ENCODE measurements around the gene OSER1.
"Not testable (repeated sequence)": the region's sequence is repeated elsewhere in the genome, so short reads cannot be mapped to it uniquely, and the experiment has no call there.

The OSER1 gene

DNA sequence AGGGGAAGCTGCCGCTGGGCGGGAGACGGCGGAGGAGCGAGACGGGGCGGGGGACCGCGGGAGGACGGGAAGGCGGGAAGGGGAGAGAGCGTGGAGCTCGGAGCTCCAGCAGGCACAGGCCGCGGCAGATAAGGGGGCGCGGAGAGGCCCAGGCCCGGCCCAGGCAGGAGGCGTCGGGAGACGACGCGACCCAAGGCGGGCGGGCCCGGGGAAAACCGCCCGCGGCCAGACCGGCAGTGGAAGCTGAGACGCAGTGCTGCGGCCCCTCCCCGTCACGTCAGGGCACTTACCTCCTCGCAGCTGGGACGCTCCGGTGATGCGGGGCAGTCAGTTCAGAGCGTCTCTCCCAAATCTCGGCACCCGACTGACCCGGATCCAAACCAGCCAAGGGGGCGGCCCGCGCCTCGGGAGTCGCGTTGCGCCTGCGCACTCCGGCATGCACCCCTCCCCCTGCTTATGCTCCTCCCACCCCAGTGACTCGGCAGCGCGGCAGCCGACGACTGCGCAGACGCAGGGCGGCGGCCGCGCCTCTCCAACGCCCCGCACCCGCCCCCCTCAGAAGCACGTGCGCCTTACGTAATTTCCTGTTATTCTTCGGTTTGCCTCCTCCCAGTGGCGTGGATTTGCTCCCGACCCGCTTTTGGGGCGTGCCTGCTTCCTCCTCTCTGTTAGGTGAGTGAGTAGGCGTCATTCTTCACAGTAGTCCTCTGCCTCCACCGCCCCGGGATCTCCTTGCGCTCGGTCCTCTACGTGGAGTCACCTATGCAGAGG lies at the start of gene OSER1:
Gene OSER1, minus strand, starts transcription at position 366 of the 771 bp plus-strand sequence. CDS start 3,814 bp downstream, outside the sequence.
- DNase-seq (ENCODE audit: low spot score) = peak; percentile 99

DNA sequence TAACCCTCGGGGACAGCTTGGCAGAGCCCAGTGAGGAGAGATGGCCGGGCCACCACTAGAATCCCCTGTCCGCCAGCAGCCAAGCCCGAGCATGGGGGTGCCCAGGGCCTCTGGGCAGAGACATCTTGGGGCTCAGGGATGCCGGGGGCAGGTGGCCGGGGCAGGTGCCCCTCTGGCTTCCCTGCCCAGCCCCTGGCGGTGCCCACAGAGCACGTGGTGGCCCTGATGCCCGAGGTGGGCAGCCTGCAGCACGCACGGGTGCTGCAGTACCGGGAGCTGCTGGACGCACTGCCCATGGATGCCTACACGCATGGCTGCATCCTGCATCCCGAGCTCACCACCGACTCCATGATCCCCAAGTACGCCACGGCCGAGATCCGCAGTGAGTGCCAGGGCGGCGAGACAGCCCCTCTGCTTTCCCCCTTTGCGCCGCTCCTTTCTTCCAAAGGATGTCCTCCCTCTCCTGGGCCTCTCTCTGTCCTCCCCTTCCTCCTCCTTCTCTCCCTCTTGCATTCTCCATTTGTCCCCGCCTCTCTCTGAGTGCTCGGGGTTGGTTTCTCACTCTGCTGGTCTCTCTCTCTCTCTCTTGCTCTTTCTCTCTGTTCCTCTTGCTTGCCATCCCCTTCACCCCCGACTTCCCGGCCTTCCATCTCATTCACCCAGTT lies 47.8 kb upstream of the OSER1 start:
- no peak for DNase-seq (ENCODE audit: low spot score)

DNA sequence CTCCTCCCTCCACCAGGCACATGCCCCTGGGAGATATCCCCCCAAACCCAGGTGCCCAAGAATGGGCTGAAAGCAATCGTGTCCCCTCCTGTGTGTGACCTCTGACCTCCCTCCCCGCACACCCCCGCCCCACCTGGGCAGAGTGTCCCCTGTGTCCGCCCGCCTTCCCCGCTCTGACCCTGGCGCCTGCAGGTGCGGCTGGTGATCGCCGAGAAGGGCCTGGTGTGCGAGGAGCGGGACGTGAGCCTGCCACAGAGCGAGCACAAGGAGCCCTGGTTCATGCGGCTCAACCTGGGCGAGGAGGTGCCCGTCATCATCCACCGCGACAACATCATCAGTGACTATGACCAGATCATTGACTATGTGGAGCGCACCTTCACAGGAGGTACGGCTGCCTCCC lies 46.4 kb upstream of the OSER1 start:
- DNase-seq (ENCODE audit: low spot score) = no peak

DNA sequence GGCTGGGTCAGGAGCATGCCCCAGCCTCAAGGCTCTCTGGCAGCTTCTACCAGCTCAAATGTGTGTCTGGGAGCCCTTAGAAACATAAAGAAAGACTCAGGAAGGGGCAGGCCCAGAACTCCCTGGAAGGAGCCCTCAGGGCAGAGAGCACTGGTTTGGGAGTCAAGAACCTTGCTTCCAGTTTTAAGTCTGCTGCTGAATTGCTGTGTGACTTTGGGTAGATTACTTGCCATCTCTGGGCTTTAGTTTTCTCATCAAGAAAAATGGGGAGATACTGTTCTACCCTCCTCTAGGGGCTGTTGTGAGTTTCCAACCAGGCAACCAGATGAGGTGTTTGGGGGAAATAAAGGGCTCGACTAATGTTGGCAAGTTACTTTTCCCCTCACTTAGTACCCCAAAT lies 45.4 kb upstream of the OSER1 start:
- DNase-seq (ENCODE audit: low spot score) = no peak

DNA sequence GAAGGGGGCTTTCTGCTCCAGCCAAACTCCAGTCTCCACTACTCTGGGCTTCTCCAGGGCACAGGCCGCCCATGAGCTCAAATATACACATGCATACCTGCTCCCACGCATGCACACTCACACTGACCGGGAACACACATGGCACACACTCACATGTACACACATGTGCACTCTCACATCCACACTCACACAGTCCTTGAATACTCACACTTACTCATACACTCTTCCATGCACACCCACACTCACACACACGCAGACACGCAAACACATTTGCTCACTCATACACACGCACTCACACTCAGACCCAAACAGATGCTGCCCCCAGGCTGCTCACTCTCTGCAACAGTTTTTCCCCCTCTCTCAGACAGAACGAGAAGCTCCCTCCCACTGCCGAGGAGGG lies 43.5 kb upstream of the OSER1 start:
- no peak for DNase-seq (ENCODE audit: low spot score)

DNA sequence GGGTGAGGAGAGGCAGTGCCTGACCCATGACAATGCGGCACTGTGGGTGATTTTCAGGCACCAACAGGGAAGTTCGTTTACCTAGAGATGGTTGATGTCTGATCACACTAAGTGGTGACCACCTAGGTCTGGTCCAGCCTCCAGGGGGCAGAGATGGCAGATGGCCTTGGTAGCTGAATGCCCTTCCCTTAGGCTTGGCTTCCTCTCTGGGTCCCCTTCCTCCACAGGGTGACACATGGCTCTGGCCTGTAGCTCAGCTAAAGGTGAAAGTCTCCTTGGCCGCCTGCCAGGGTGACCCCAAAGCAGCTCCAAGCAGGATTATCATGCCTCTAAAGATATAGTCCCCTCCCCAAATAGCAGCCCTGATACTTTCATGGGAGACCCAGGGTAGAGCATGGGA lies 43.0 kb upstream of the OSER1 start:
- DNase-seq (ENCODE audit: low spot score) = no peak

DNA sequence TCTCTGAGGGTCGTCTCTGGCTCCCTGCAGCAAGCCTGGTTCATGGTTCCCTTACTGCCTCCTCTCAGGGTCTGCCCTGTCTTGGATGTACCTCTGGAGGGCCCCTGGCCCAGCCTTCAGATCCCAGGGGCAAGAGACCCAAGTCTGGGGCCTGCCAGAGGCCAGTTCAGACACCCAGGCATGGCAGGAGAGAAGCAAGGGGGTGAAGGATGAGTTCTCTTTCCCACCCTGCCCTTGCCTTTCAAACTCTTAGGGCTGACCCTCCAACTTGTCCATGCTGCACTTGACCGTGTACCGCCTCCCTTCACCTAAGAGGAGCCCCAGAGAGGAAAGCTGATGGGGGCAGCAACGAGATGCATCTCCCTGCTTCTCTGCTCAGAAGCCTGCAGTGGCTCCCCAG lies 40.7 kb upstream of the OSER1 start:
- no peak for DNase-seq (ENCODE audit: low spot score)

DNA sequence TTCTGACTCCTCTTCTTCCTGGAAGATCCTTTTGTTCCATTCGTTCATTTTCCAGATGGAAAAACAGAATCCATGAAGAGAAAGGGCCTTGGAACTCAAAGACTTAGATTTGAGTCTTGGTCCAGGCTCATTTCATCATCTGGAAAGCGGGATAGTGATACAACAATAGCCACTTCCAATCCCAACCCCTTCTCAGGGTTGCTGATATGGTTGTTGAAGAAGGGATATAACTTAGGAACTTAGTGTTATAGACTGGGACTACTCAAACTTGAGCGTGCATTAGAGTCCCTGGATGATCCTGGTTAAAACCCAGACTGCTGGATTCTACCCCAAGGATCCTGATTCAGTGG lies 37.8 kb upstream of the OSER1 start:
- no peak for DNase-seq (ENCODE audit: low spot score)

DNA sequence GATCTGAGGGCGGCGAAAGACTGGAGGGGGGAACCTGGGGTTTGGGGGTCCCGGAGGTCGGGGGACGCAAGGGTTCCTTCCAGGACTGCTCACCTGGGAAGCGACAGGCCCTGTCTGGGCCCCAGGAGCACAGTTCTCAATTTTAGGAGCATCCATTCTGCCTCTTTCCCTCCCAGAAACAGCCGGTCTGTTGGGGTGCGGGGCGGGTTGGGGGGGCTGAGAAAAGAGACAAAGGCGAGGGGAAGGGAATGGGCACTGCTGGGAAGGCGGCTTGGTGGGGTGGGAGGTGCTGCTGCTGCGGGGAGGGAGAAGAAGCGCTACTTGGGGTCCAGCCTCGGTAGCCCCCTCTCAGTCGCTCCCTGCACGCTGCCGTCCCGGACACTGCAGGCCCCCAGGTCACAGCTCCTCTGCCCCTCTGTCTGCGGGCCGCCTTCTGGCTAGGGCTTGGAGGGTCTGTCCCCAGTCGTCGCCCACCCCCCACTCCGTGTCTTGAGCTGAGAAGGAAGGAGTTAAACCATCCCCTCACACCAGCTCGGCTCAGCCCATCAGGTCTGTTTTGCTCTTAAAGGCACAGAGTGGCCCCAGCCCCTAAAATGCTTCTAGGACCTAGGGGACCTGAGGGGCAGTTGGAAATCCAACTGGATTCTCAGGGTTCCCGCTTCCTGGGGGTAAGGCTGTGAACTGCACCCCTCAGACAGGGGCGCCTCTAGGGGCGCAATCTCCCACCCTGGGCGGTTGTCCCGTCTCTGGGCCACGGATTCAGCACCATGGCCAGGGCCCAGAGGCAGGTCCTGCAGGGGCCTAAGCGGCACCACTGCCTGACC lies 37.2 kb upstream of the OSER1 start:
- DNase-seq (ENCODE audit: low spot score) = peak; percentile 52

DNA sequence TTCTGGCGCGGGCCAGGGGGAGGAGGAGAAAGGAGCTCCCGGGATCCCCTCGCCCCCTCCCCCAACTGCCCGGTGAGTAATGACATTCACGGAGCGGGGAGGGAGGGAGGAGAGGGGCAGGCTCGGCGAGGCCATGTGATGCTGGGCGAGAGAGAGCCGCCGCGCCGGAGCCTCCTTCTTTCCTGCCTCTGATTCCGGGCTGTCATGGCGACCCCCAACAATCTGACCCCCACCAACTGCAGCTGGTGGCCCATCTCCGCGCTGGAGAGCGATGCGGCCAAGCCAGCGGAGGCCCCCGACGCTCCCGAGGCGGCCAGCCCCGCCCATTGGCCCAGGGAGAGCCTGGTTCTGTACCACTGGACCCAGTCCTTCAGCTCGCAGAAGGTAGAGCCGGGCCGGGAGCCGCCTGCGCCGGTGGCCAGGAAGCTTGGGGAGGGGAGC lies 36.6 kb upstream of the OSER1 start, which contains the start of gene GDAP1L1:
Gene GDAP1L1, plus strand, starts transcription at position 178 of the 441 bp plus-strand sequence. Its CDS starts 27 bp downstream, at position 205.
- DNase-seq (ENCODE audit: low spot score) = no peak

DNA sequence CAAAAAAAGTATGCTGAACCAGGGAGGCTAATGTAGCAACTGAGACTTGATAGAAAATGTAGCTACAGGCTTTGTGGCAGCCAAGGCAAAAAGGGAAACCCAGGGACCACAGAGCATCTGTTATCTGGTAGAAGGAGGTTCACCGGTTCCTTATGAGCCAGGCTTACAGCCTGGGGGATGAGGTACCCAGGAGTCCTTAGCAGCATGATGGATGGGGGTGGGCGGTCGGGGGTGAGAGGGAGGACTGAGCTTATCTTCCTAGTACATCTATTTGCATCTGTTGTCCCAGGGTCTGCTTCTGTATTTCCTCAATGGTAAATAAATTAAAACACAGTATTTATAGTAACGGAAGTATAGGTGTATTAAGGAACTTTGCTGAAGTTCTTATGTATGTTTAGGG lies 35.4 kb upstream of the OSER1 start:
- DNase-seq (ENCODE audit: low spot score) = no peak

DNA sequence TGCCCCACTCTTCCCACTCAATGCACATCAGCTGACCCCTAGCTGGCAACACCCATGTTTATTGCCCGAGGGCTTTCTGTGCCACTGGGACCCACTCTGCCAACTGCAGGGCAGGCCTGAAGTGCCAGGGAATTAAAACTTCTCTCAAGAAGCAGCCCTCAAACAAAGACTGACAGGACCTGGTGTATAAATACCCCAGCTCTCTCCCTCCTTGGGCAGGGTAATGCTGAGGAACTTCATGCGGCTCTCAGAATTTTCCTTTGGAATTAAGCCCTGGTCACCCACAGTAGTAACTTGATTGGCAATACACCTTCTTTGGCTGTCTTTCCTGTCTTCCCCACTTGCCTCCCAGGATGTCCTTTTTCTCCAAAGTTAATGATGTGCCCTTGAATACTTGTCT lies 31.2 kb upstream of the OSER1 start:
- DNase-seq (ENCODE audit: low spot score) = no peak

DNA sequence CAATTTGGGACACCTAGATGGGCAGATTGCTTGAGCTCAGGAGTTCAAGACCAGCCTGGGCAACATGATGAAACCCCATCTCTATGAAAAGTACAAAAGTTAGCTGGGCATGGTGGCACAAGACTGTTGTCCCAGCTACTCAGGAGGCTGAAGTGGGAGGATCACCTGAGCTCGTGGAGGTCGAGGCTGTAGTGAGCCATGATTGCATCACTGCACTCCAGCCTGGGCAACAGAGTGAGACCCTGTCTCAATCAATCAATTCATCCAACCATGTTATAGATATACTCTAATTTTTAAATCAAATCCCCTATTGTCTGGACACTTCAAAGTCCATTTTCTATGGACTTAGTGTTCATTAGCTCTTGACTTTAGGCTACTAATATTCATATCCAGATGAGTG lies 26.3 kb upstream of the OSER1 start:
- not testable (repeated sequence) for DNase-seq (ENCODE audit: low spot score)

DNA sequence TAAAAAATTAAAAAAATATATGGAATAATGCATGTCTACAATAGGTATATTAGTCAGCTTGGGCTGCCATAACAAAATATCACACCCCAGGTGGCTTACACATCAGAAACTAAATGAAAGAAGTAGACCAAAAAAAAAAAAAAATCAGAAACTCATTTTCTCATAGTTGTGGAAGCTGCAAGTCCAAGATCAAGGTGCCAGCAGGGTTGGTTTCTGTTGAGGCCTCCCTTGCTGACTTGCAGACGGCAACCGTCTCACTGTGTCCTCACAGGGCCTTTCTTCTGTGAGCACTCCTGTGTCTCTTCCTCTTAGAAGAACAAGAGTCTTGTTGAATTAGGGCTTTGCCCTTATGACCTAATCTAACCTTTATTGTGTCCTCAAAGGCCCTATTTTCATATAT lies 25.1 kb upstream of the OSER1 start:
- no peak for DNase-seq (ENCODE audit: low spot score)

DNA sequence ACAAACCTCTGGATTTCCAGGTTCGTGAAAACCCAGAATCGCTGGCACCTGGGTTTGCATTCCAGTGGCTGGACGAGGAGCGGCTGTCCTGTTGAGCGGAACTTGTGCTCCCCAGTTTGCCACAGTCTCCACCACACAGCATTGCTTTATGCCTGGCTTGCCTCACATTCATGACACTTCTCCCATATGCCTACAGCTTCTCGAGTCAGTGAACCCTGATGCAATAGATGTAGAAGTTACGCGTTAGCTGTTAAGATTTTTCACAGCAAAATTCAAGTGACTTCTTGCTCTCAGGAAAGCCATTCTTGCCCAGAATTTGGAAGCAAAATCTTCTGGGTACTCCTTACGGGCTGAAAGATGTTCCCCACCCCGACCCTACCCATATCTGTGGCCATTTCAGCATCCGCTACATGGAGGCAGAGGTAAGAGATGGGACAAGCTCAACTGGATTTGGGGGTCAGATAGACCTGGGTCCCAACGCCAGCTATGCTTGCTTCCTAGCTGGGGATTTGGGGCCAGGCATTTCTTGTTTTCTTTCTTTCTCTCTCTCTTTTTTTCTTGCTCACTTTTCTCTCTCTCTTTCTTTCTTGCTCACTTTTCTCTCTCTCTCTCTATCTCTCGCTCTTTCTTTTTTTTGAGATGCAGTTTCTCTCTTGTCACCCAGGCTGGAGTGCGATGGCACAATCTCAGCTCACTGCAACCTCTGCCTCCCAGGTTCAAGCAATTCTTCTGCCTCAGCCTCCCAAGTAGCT lies 24.2 kb upstream of the OSER1 start:
- no peak for DNase-seq (ENCODE audit: low spot score)

DNA sequence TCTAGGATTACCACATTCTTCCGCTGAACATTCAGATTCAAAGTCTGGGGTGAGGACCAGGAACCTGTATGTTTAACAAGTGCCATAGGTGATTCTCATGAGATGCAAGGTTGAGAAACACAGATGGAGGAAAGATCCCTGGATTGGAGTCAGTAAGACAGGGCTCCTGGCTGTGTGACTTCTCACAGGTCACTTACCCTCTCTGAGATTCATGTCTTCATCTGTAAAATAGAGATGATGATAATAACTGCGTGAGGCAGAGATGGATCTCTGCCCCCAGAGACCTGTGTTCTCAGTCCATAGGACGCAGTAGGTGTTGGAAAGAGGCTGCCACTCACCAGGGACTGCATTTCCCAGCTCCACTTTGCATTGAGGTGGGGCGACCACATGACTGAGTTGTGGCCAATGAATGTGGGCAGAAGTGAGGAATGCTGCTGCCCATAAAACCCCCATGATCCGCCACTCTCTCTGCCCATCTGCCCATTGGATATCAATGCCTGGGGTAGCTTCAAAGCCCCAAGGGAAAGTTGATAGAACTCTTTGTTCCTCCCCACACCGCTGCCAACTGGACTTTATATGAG lies 23.0 kb upstream of the OSER1 start:
- no peak for DNase-seq (ENCODE audit: low spot score)

DNA sequence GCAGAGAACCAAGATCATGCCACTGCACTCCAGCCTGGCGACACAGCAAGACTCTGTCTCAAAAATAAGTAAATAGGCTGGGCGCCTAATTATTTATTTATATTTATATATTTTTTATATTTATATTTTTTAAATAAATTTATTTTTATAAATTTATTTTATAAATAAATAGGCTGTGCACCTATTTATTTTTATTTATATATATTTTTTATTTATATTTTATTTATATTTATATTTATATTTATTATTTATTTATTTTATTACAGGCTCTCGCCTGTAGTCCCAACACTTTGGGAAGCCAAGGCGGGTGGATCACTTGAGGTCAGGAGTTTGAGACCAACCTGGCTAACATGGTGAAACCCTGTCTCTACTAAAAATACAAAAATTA lies 21.9 kb upstream of the OSER1 start:
- DNase-seq (ENCODE audit: low spot score) = not testable (repeated sequence)

DNA sequence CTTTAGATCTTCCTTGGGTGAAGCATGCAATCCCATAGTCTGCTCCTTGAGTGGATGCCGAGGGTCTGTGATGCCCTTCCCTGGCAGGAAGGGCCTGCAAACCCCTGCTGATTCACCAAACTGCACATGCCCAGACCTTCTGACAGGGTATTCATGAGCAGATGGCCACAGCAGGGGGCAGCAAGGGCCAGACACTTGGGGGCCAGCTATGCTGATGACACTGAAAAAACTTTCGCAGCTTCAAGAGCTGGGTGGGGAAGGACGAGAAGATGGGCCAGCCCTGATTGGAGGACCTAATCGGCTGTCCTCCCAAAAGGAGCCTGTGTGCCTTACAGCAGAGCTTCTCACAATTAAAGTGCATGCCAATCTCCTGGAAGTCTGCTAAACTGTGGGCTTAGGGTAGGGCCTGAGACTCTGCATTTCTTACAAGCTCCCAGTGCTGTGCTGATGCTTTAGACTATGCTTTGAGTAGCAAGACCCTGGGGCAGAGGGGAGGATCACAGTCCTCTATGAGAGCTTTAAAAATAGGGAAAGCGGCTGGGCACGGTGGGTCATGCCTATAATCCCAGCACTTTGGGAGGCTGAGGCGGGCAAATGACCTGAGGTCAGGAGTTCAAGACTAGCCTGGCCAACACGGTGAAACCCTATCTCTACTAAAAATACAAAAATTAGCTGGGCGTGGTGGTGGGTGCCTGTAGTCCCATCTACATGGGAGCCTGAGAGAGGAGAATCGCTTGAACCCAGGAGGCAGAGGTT lies 21.3 kb upstream of the OSER1 start:
- DNase-seq (ENCODE audit: low spot score) = no peak

DNA sequence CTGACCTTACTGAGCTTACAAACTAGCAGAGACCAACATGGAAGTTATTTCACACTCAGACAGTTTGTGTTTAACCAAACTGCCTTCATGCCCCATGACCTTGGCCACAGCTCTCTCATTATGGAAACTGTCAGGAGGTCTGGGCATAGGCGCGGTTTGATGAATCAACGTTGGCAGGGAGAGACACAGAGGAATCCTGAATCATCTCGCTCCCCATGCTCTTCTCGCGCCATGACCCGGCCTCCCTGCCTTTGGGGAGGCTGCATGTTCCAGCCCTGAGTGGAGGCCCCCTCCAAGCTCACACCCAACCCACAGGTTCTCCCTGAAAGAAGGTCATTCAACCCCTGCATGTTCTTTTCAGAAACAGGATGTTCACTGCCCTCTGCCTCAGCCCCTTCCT lies 20.6 kb upstream of the OSER1 start:
- DNase-seq (ENCODE audit: low spot score) = no peak

DNA sequence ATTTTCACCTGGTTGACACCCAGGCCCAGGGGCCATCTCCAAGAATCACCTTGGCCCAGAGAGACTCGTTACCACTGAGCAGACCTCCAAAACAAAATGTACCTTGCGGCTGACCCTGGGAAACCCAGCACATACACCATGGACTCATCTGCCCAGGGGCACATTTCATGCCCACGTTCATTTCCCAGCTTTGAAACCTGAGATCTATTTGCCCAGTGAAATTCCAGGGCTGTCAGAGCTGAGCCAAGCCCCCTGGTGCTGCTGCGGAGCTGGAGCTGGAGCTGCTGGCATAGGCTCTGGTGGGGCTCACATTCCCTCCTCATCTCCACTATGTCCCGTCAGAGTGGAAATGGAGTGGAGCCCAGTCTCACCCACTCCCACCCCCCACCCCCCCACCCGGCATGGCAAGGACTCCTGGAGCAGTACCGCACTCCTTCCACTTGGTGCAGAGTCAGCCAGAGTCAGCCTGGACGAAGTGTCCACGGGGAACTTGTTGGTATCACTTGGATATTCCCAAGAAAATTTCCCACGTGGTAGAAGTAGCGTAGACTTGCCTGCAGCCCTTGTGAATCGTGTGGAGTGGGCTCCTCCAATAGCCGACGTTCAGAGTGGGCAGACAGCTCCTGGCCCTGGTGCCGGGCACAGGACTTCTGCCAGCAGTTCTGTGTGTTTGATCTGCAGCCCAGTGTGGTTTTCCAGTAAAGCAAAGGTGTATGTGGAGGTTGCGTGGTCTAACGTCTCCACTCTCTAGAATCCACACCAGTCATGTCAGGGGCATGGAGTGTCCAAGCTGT lies 18.1 kb upstream of the OSER1 start:
- DNase-seq (ENCODE audit: low spot score) = no peak
